Stimulated activated CD8-positive, alpha-beta memory T cell treated with anti-CD3 and anti-CD28 coated beads, Interleukin-15, amount 100 ng/mL, for 1 hour (primary cell): Measurements from ENCODE around the gene TRDMT1.
"Not testable (repeated sequence)": the region's sequence is repeated elsewhere in the genome, so short reads cannot be mapped to it uniquely, and the experiment has no call there.

Experiments used
- DNase-seq: peaks from one replicate; pipeline ENCODE4 v3.0.0-alpha.2; 2020; ENCODE audit warnings: low read depth

The TRDMT1 gene

GRCh38 chr10:17129741-17130140 lies 71.7 kb downstream of the TRDMT1 start, which contains the start of gene CUBN:
Gene CUBN (minus strand): TSS chr10:17129811. CDS start chr10:17129765, 46 bp downstream.
- no peak for DNase-seq

DNA sequence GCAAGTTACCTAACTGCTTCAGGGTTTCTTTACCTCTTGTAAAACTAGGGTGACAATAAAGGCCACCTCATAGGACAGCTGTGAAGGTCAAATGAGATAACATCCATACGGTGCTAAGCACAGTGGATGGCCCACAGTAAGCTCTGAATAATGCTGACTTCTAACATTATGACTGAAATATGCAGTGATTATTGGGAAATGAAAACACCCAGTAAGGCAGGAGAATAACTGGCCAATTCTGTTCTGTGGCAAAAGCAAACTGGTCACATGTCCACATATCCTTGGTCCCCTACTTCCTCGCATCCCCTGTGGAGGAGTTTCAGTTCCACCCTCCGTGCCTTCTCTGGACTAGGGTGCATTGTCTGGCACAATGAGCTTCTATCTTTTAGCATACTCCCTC lies 73.2 kb downstream of the TRDMT1 start:
- DNase-seq = no peak

DNA sequence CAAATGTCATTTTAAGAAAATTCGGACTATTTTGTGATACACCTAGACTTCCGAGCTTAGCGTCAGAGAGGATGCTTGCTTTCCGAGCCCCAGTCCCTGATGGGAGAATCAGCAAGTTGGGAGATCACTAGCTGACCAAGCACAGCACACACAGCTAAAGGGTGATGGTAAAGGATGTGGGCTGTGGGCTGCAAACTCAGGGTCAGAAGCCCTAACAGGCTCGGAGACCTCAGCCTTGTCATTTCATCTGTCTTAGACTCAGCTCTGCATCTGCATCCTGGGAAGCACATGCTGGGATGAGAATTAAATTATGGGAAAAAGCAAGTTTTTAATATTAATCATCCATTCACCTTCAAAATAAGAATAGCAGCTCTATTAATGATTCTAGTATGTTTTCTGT lies 75.1 kb downstream of the TRDMT1 start:
- no peak for DNase-seq

DNA sequence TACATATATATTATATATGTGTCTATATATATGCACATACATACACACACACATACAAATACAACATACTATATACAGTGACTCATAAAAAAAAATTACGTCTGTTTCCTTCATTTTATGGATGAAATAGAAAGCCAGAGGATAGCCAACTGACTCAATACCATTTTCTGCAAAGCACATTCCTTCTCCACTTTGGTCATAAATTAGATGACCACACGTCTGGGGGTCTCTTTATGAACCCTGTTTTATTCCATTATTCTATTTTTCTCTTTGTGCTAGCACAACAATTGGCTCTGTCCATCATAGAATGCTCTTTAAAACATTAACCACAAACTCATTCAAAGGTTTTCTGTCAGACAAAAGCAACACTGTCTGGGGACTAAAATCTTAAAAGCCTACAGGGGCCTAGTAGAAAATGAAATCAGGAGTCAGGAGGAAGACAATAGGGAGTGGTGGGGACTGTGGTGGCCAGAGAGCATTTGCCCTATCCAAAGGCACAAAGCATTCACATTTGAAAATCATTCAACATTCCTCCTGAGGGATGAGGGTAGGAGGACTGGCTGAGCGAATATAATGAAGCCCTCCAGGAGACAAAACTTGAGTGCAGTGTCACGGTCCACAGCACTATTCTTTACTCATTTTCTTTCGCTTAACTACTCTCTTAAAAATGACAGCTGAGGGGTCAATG lies 76.1 kb downstream of the TRDMT1 start:
- DNase-seq = no peak

DNA sequence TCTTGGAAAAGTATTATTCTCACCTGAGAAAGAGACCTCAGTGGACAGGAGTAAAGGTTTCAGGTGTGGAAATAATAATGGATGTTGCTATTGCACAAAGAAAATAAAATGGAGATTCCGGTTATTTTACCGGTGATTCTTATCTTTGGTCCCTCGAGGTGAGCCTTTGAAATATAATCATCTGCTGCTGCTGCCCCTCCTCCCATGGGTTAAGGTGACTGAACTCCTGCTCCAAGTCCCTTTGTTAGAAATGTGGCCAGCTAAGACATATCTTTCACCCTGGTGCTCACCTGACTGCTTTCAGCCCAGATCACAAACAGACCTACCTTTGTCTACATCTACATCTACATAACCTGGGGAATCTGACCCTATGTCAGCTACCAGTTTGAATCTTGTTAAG lies 77.5 kb downstream of the TRDMT1 start:
- DNase-seq = no peak

- no peak for DNase-seq
Observed at GRCh38 chr10:17122726-17123661, 78.5 kb downstream of the TRDMT1 start.

- DNase-seq = no peak
Observed at GRCh38 chr10:17122052-17122451, 79.4 kb downstream of the TRDMT1 start.

- no peak for DNase-seq
Observed at GRCh38 chr10:17120694-17121093, 80.8 kb downstream of the TRDMT1 start.

DNA sequence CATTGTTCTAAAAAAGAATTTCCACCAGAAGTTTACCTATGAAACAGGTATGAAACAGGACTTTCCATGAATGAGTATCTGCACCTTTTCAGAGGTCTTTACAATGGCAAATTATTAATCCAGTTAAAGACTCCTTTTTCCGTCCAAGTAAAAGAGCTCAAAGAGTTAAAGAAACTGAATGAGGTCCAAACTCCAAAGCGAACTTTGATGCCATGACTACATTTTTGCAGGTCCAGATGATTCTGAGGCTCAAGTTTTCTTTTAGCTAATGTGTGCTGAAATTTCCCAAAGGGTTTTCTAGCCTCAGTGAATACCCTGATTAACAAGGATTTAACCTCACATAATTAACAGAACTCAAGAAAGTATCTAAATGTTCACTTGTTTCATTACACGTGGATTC lies 81.6 kb downstream of the TRDMT1 start:
- no peak for DNase-seq

DNA sequence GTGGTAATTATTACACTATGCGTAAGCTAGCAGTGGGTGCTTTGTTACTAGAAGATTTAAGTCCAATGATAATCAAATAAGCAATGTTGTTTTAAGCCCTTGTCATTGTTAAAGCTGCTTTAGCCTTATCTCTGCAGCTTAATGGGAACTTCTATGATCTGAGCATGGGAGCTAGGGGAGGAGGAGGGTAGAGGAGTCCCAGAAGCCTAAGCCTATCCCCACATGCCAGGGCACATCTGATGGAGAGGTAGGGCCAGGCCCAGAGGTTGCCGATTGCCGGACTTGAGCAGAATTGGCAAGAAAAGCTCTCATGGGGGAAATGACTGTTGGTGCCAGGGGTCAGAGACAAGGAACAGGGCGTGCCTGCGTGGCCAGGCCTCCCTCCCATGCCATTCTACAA lies 85.3 kb downstream of the TRDMT1 start:
- no peak for DNase-seq

DNA sequence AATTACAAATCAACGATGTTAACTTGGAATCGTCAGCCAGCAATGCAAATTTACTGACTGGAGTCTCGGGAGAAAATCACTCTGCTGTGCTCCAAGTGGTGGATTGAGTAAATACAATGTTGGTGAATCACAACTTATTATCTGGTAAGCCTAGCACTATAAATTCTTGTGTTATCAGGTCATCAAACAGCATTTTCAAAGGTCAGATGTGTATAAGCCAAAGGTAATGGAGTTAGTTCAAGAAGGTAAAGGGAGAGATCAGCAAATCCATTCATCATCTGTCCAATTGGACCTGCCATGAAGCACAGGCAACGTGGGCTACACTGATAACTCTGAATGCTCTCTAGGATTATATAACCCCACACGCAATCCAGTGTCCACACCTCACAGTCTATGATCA lies 85.8 kb downstream of the TRDMT1 start:
- DNase-seq = no peak

- not testable (repeated sequence) for DNase-seq
Observed at GRCh38 chr10:17114878-17115444, 86.5 kb downstream of the TRDMT1 start.

DNA sequence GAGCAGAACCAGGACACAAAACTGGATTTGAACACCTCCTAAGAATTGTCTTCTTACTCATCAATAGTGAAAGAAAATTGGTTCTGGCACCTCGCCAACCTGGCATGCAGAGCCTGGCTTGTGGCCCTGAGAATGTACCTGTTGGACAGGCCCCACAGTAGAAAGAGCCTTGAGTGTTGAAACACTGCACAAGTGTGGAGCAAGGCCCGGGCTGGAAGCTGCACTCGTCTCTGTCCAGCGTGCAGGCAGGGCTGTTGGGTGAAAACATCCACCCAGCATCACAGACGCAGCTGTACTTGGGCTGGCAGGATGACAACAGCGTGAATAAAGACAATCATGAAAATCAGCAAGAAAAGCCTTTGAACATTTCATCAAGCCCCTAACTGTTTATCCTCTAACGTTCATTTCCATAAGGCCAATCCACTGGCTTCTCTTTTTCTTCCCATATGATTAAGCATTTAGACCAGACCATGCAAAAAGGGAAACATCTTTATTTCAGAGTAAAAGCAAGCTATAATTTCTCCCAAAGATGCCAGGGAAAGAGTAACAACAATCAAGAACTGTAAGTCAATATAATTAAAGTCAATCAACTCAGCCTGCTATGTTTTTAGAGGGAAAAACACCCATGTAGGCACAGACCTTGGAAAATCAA lies 87.5 kb downstream of the TRDMT1 start:
- no peak for DNase-seq

- no peak for DNase-seq
Observed at GRCh38 chr10:17113346-17113745, 88.1 kb downstream of the TRDMT1 start.

- no peak for DNase-seq
Observed at GRCh38 chr10:17112566-17112965, 88.9 kb downstream of the TRDMT1 start.

DNA sequence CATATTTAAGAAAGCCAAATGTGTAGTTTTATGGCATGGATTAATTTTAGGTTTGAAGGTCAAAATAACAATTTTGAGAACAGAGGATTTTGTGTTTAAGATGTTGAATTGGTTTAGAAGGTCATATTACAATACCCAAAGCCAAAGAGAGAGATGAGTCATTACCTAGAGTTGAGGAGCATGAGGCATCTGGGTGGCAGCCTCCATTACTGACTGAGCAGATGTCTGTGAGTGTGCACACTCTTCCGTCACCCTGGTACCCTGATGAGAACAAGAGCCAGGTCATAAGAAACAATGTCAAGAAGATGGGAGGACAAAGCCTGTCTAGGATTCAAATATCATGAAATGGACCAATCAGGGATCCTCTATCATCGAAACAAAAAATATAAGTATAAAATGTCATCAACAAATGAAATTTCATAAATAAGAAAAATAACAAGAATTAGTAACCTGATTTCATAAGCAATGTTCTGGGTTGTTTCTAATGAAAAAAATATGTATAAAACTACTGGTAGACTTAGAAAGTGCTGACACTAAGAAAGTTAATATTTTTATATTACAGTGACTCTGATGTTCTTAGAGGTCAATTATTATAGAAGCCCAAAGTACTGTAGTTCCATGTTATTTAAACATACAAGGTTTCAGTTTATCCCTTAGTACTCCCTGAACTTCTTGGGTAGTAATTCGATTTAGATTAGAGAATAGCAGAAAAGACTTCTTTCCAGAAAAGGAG lies 91.8 kb downstream of the TRDMT1 start:
- no peak for DNase-seq

- no peak for DNase-seq
Observed at GRCh38 chr10:17109046-17109445, 92.4 kb downstream of the TRDMT1 start.

GRCh38 chr10:17106991-17107390 lies 94.5 kb downstream of the TRDMT1 start:
- no peak for DNase-seq

DNA sequence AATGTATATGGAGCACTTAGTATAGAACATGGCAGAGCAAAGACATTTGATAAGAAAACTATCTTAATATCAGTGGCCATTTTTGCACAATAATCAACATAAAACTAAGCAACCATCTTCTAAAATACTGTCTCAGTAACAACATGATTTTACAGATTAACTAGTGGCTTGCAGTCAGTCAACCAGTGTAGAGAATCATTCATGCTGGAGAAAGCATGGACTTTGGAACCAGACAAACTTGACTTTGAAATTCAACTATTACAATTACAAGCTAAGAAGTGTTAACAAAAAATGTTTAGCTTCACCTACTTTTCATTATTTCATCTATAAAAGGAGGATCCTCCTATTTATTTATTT lies 99.6 kb downstream of the TRDMT1 start:
- no peak for DNase-seq

- DNase-seq = no peak
Observed at GRCh38 chr10:17101257-17101909, 100.1 kb downstream of the TRDMT1 start.

DNA sequence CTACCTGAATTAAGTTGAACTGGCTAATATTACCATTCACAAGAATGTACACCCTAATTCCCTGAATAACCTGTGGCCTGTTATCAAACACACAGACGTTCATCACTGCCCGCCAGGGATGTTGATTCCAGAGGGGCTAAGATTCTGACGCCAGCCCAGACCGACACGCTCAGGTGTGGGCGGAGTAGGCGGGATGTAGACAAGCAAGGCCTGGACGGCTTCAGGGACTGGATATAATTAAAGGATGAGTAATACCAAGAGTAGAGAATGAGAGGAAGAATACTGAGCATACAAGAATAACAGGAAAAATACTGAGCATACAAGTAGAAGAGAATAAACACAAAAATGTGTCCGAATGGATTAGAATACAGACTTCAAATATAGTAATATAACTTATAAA lies 100.9 kb downstream of the TRDMT1 start:
- DNase-seq = no peak
